Measurements from ENCODE around the gene CXCL16. TPM values are rescaled to one million over a fixed set of nuclear protein-coding genes. Genes with fewer than 3 reads are reported as not detected.

CXCL16 gene
- total and polyA plus RNA-seq, 2 of the 13 experiments (the other 11 are each of a cell fraction or from before 2014, with no cell fraction given) = 9.4 to 101 TPM

DNA sequence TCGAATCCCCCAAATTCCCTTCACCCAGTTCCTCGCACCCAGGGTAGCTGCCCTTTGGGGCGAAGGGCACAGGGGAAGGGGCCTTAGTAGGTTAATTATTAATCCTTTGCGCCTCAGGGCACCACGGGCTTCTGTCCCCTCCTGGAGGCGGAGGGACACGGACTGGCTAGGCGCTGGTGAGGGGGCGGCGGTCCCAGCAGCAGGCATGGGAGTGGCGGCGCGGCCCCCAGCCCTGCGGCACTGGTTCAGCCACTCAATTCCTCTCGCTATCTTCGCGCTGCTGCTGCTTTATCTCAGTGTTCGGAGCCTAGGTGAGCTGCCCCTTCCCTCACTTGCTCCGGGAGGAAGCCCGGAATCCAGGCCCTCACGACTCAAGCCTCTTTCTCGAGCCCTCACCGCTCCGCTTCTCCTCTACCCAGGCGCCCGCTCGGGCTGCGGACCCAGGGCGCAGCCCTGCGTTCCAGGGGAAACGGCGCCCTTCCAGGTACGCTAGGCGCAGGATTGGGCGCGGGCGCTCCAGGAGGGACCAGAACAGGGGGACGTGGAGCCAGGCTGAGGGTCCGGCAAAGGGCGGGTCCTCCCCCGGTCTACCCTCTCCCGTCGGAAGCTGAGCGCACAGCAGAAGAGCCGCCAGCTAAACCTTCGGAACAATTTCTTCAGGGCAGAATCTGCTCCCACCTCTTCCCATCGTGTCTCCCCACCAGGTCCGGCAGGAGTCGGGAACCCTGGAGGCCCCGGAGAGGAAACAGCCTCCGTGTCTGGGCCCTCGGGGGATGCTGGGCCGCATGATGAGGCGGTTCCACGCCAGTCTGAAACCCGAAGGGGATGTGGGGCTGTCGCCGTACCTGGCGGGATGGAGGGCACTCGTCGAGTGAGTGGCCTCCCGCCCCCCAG lies 49.3 kb upstream of the CXCL16 start, which contains the start of gene GLTPD2 (continued):
- TF ChIP-seq ZNF205 (CRISPR knock-in tag; IDR thresholded peaks at IDR 0.05) (no peak), HNRNPL (IDR thresholded peaks at IDR 0.05; ENCODE audit: low read depth, low read length) (peak; percentile 89), SETDB1 (CRISPR knock-in tag; IDR thresholded peaks at IDR 0.05; ENCODE audit: borderline replicate concordance) (no peak), CBX1 (IDR thresholded peaks at IDR 0.05; ENCODE audit: low read depth) (peak; percentile 37), ZNF652 (CRISPR knock-in tag; IDR thresholded peaks at IDR 0.05; ENCODE audit: borderline replicate concordance, low read depth) (no peak), ZNF282 (IDR thresholded peaks at IDR 0.05; ENCODE audit: partially characterized antibody) (no peak), SCMH1 (CRISPR knock-in tag; IDR thresholded peaks at IDR 0.05; ENCODE audit: borderline replicate concordance) (no peak), SOX6 (IDR thresholded peaks at IDR 0.05) (no peak), SOX6 (CRISPR knock-in tag; IDR thresholded peaks at IDR 0.05) (no peak; the same call in 1 of the 2 replicates), TRIM24 (CRISPR knock-in tag; IDR thresholded peaks at IDR 0.05) (no peak), ZNF138 (CRISPR knock-in tag; IDR thresholded peaks at IDR 0.05; ENCODE audit: low read depth) (no peak; the same call in 1 of the 2 replicates), HMGA1 (CRISPR knock-in tag; conservative IDR thresholded peaks at IDR 0.05) (no peak), ZNF83 (CRISPR knock-in tag; IDR thresholded peaks at IDR 0.05; ENCODE audit: borderline replicate concordance) (no peak), DNMT3B (CRISPR knock-in tag; conservative IDR thresholded peaks at IDR 0.05) (no peak), ZNF709 (CRISPR knock-in tag; IDR thresholded peaks at IDR 0.05) (no peak; the same call in 1 of the 2 replicates), THAP11 (CRISPR knock-in tag; IDR thresholded peaks at IDR 0.05) (peak; percentile 73; the same call in 1 of the 2 replicates)
- TF ChIP-seq, protein P1, sequence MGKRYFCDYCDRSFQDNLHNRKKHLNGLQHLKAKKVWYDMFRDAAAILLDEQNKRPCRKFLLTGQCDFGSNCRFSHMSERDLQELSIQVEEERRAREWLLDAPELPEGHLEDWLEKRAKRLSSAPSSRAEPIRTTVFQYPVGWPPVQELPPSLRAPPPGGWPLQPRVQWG (CRISPR knock-in tag; IDR thresholded peaks at IDR 0.05; ENCODE audit: borderline replicate concordance, low read depth) = 0 out of 2 replicates have a peak, but pooled peaks have one; percentile 28
- TF ChIP-seq, protein P2, sequence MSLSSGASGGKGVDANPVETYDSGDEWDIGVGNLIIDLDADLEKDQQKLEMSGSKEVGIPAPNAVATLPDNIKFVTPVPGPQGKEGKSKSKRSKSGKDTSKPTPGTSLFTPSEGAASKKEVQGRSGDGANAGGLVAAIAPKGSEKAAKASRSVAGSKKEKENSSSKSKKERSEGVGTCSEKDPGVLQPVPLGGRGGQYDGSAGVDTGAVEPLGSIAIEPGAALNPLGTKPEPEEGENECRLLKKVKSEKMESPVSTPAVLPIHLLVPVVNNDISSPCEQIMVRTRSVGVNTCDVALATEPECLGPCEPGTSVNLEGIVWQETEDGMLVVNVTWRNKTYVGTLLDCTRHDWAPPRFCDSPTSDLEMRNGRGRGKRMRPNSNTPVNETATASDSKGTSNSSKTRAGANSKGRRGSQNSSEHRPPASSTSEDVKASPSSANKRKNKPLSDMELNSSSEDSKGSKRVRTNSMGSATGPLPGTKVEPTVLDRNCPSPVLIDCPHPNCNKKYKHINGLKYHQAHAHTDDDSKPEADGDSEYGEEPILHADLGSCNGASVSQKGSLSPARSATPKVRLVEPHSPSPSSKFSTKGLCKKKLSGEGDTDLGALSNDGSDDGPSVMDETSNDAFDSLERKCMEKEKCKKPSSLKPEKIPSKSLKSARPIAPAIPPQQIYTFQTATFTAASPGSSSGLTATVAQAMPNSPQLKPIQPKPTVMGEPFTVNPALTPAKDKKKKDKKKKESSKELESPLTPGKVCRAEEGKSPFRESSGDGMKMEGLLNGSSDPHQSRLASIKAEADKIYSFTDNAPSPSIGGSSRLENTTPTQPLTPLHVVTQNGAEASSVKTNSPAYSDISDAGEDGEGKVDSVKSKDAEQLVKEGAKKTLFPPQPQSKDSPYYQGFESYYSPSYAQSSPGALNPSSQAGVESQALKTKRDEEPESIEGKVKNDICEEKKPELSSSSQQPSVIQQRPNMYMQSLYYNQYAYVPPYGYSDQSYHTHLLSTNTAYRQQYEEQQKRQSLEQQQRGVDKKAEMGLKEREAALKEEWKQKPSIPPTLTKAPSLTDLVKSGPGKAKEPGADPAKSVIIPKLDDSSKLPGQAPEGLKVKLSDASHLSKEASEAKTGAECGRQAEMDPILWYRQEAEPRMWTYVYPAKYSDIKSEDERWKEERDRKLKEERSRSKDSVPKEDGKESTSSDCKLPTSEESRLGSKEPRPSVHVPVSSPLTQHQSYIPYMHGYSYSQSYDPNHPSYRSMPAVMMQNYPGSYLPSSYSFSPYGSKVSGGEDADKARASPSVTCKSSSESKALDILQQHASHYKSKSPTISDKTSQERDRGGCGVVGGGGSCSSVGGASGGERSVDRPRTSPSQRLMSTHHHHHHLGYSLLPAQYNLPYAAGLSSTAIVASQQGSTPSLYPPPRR (CRISPR knock-in tag; IDR thresholded peaks at IDR 0.05; ENCODE audit: borderline replicate concordance) = peak; percentile 57; the same call in 1 of the 2 replicates
- TF ChIP-seq, protein P3, sequence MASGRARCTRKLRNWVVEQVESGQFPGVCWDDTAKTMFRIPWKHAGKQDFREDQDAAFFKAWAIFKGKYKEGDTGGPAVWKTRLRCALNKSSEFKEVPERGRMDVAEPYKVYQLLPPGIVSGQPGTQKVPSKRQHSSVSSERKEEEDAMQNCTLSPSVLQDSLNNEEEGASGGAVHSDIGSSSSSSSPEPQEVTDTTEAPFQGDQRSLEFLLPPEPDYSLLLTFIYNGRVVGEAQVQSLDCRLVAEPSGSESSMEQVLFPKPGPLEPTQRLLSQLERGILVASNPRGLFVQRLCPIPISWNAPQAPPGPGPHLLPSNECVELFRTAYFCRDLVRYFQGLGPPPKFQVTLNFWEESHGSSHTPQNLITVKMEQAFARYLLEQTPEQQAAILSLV (CRISPR knock-in tag; IDR thresholded peaks at IDR 0.05; ENCODE audit: borderline replicate concordance) = peak; percentile 63; the same call in 1 of the 2 replicates
- TF ChIP-seq, protein P4, sequence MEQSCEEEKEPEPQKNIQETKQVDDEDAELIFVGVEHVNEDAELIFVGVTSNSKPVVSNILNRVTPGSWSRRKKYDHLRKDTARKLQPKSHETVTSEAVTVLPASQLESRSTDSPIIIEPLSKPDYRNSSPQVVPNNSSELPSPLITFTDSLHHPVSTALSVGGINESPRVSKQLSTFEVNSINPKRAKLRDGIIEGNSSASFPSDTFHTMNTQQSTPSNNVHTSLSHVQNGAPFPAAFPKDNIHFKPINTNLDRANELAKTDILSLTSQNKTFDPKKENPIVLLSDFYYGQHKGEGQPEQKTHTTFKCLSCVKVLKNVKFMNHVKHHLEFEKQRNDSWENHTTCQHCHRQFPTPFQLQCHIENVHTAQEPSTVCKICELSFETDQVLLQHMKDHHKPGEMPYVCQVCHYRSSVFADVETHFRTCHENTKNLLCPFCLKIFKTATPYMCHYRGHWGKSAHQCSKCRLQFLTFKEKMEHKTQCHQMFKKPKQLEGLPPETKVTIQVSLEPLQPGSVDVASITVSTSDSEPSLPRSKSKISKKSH (CRISPR knock-in tag; IDR thresholded peaks at IDR 0.05; ENCODE audit: borderline replicate concordance) = no peak

Data from HepG2 (cell line).